ENCODE results near the gene BACH1.
A peak's percentile ranks its signal among the peaks of the same experiment; 100 is the strongest.

BACH1 gene

DNA sequence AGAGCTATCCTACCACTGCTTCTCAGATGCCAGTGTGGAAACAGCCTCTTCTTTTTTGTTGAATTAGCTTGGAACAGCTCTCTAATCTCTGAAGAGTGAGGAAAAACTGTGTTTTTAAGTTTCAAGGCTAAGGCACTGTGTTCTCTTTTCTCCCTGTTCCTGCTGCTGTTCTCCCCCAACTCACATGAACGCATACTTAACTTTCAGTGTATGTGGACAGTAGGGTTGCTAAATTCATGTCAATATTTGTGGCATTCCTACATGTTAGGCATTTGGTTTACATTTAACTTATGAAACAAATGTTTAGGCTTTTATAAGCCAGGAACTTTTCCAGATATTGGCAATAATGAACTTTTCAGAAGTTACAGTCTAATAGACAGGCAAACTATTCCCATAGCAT is 6.8 kb downstream of the BACH1 start:
- Histone ChIP-seq H3K23ac (ENCODE audit: low read length) (no peak overlapping the region), H2BK12ac (ENCODE audit: low read length) (no peak overlapping the region), H2BK120ac (ENCODE audit: insufficient read depth, low read length, poor library complexity) (no peak overlapping the region), H2AK5ac (ENCODE audit: low read length) (no peak overlapping the region), H3K4me1 (ENCODE audit: control insufficient read depth in 1 of 2, insufficient read depth in 2 of 2, low read length in 2 of 2) (peaks cover 5 to 7% of the 10 kb centered on the region in 2 experiments), H3K36me3 (ENCODE audit: control insufficient read depth in 1 of 2, insufficient read depth in 2 of 2, low read length in 2 of 2) (peaks cover 0 to 2% of the 10 kb centered on the region in 2 experiments), H3K14ac (ENCODE audit: low read length) (no peak overlapping the region), H3K79me2 (ENCODE audit: control insufficient read depth, insufficient read depth, low read length, poor library complexity) (peaks cover 10% of the 10 kb centered on the region), H3K4me2 (ENCODE audit: low read length) (no peak overlapping the region), H3K4me3 (ENCODE audit: low read depth, low read length) (no peak overlapping the region), H3K9me3 (ENCODE audit: insufficient read depth, low read depth, low read length) (peaks cover 2% of the 10 kb centered on the region), H4K12ac (ENCODE audit: low read depth, low read length) (no peak overlapping the region), H4K8ac (ENCODE audit: low read depth, low read length) (no peak overlapping the region), H4K91ac (ENCODE audit: low read depth, low read length) (no peak overlapping the region), H3K27me3 (ENCODE audit: insufficient read depth, low read length) (no peaks in the 10 kb centered on the region), H2BK5ac (ENCODE audit: low read depth, low read length, poor library complexity) (no peak overlapping the region), H3K4ac (ENCODE audit: low read depth, low read length) (peak overlapping the region; percentile 84), H2AFZ (ENCODE audit: insufficient read depth, low read length, poor library complexity) (no peak overlapping the region), H3K27ac (ENCODE audit: low read depth, low read length) (no peak overlapping the region), H3K18ac (ENCODE audit: low read length) (no peak overlapping the region), H3K79me1 (ENCODE audit: low read length) (no peaks in the 10 kb centered on the region), H3K9ac (ENCODE audit: low read length) (no peak overlapping the region)
- no peak for DNase-seq
- no CpG with 5 or more reads among the region's 1 CpG for WGBS (ENCODE audit: extremely low coverage, insufficient coverage, insufficient read length)

DNA sequence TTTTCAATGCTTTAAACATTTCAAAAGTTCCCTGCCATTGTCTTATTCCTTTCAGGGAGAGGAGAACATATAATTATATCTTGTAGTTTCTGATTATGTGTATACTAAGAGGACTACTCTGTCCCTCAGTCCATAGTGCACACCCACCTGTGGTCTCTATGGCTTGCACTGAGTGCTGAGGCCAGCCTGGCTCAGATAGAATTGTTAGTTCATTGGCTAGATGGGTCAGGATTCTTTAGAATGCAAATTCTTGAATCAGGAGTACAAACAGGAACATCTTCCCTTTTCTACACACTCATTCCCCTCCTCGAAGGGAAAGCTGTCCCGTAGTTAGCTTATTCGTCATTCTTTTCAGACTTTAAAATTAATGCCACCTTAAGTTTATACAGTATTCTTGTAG is 8.2 kb downstream of the BACH1 start:
- peaks cover 0 to 2% of the 10 kb centered on the region in 2 experiments for H3K36me3 ChIP-seq (ENCODE audit: control insufficient read depth in 1 of 2, insufficient read depth in 2 of 2, low read length in 2 of 2)
- H4K8ac ChIP-seq (ENCODE audit: low read depth, low read length), result no peak overlapping the region
- H4K12ac ChIP-seq (ENCODE audit: low read depth, low read length), result no peak overlapping the region
- H2BK5ac ChIP-seq (ENCODE audit: low read depth, low read length, poor library complexity), result no peak overlapping the region
- no peak overlapping the region for H2AK5ac ChIP-seq (ENCODE audit: low read length)
- H3K79me1 ChIP-seq (ENCODE audit: low read length), result no peaks in the 10 kb centered on the region
- no peak overlapping the region for H3K23ac ChIP-seq (ENCODE audit: low read length)
- no peak overlapping the region for H2BK12ac ChIP-seq (ENCODE audit: low read length)
- DNase-seq, result no peak
- H3K4me2 ChIP-seq (ENCODE audit: low read length), result no peak overlapping the region
- no peak overlapping the region for H3K18ac ChIP-seq (ENCODE audit: low read length)
- H3K4me3 ChIP-seq (ENCODE audit: low read depth, low read length), result no peak overlapping the region
- H3K14ac ChIP-seq (ENCODE audit: low read length), result no peak overlapping the region
- H3K27ac ChIP-seq (ENCODE audit: low read depth, low read length), result no peak overlapping the region
- peaks cover 11% of the 10 kb centered on the region for H3K79me2 ChIP-seq (ENCODE audit: control insufficient read depth, insufficient read depth, low read length, poor library complexity)
- WGBS (ENCODE audit: extremely low coverage, insufficient coverage, insufficient read length), result no CpG with 5 or more reads among the region's 3 CpGs
- H2BK120ac ChIP-seq (ENCODE audit: insufficient read depth, low read length, poor library complexity), result no peak overlapping the region
- H3K9me3 ChIP-seq (ENCODE audit: insufficient read depth, low read depth, low read length), result peaks cover 2% of the 10 kb centered on the region
- peaks cover 3 to 5% of the 10 kb centered on the region in 2 experiments for H3K4me1 ChIP-seq (ENCODE audit: control insufficient read depth in 1 of 2, insufficient read depth in 2 of 2, low read length in 2 of 2)
- no peaks in the 10 kb centered on the region for H3K27me3 ChIP-seq (ENCODE audit: insufficient read depth, low read length)
- no peak overlapping the region for H4K91ac ChIP-seq (ENCODE audit: low read depth, low read length)
- peak overlapping the region; percentile 34 for H3K4ac ChIP-seq (ENCODE audit: low read depth, low read length)
- H3K9ac ChIP-seq (ENCODE audit: low read length), result no peak overlapping the region
- H2AFZ ChIP-seq (ENCODE audit: insufficient read depth, low read length, poor library complexity), result no peak overlapping the region

DNA sequence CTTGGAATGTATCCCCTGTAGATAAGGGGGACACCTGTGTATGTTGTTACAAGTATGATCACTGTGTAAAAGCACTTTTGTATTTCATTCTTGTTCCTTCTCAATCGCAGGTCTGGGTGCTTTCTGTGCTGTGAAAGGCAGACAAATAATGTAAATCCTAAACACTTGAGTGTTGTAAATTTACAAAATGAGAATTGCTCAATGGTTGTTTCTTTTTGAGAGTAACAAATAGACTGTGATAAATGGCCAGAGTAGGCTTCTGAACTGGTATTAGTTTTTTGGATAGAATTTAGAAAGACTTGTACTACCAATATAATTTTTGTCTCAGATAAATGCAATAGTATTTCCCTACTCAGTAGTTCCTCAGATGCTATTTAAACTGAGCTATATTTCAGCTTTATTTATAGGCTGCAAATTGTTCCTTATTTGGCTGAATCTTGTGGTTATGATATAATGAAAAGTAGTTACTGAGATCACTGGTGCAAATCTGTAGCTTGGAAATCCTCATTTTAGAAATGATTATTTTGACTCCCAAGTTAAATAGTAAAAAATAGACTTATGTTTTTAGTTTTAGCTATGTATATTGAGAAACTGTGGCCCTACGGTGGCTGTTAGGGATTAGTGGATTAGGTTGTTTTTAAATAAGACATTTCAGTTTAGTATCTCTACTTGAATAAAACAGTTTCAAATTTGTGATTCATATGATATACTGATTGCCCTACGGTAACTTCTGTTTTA is 9.2 kb downstream of the BACH1 start:
- no peak overlapping the region for H3K9ac ChIP-seq (ENCODE audit: low read length)
- peak overlapping the region; percentile 62 for H3K4ac ChIP-seq (ENCODE audit: low read depth, low read length)
- no peaks in the 10 kb centered on the region for H3K27me3 ChIP-seq (ENCODE audit: insufficient read depth, low read length)
- H2AFZ ChIP-seq (ENCODE audit: insufficient read depth, low read length, poor library complexity), result no peak overlapping the region
- peaks cover 0 to 2% of the 10 kb centered on the region in 2 experiments for H3K36me3 ChIP-seq (ENCODE audit: control insufficient read depth in 1 of 2, insufficient read depth in 2 of 2, low read length in 2 of 2)
- no peaks in the 10 kb centered on the region for H3K79me1 ChIP-seq (ENCODE audit: low read length)
- no peak overlapping the region for H3K23ac ChIP-seq (ENCODE audit: low read length)
- H4K91ac ChIP-seq (ENCODE audit: low read depth, low read length), result no peak overlapping the region
- no peak for DNase-seq
- peaks cover 2% of the 10 kb centered on the region for H3K9me3 ChIP-seq (ENCODE audit: insufficient read depth, low read depth, low read length)
- no peak overlapping the region for H2BK120ac ChIP-seq (ENCODE audit: insufficient read depth, low read length, poor library complexity)
- H3K27ac ChIP-seq (ENCODE audit: low read depth, low read length), result no peak overlapping the region
- peaks cover 11% of the 10 kb centered on the region for H3K79me2 ChIP-seq (ENCODE audit: control insufficient read depth, insufficient read depth, low read length, poor library complexity)
- H4K8ac ChIP-seq (ENCODE audit: low read depth, low read length), result no peak overlapping the region
- H4K12ac ChIP-seq (ENCODE audit: low read depth, low read length), result no peak overlapping the region
- no CpG with 5 or more reads among the region's 3 CpGs for WGBS (ENCODE audit: extremely low coverage, insufficient coverage, insufficient read length)
- no peak overlapping the region for H2AK5ac ChIP-seq (ENCODE audit: low read length)
- H3K18ac ChIP-seq (ENCODE audit: low read length), result no peak overlapping the region
- peaks cover 3% of the 10 kb centered on the region in 2 experiments for H3K4me1 ChIP-seq (ENCODE audit: control insufficient read depth in 1 of 2, insufficient read depth in 2 of 2, low read length in 2 of 2)
- H3K4me3 ChIP-seq (ENCODE audit: low read depth, low read length), result no peak overlapping the region
- no peak overlapping the region for H3K4me2 ChIP-seq (ENCODE audit: low read length)
- H2BK5ac ChIP-seq (ENCODE audit: low read depth, low read length, poor library complexity), result no peak overlapping the region
- H2BK12ac ChIP-seq (ENCODE audit: low read length), result no peak overlapping the region
- H3K14ac ChIP-seq (ENCODE audit: low read length), result no peak overlapping the region

DNA sequence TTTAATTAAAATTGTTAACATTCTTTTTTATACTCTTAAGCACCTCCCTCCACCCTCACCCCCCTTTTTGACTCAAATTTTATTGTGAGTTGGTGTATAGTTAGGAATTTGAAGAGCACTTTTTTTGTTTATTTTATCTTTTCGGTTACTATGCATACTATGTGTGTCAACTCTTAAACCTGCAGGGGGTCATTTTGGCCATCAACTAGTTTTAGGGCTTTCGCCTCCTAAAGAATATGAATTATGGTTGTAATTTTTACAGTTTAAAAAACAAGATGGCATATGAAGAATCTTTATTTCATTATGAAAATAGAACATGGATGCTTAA is 9.7 kb downstream of the BACH1 start:
- Histone ChIP-seq H2BK120ac (ENCODE audit: insufficient read depth, low read length, poor library complexity) (no peak overlapping the region), H3K4ac (ENCODE audit: low read depth, low read length) (no peak overlapping the region), H3K4me2 (ENCODE audit: low read length) (no peak overlapping the region), H3K4me3 (ENCODE audit: low read depth, low read length) (no peak overlapping the region), H3K18ac (ENCODE audit: low read length) (no peak overlapping the region), H2BK5ac (ENCODE audit: low read depth, low read length, poor library complexity) (no peak overlapping the region), H4K8ac (ENCODE audit: low read depth, low read length) (no peak overlapping the region), H3K9ac (ENCODE audit: low read length) (no peak overlapping the region), H4K91ac (ENCODE audit: low read depth, low read length) (no peak overlapping the region), H3K9me3 (ENCODE audit: insufficient read depth, low read depth, low read length) (peaks cover 2% of the 10 kb centered on the region), H3K23ac (ENCODE audit: low read length) (no peak overlapping the region), H3K4me1 (ENCODE audit: control insufficient read depth in 1 of 2, insufficient read depth in 2 of 2, low read length in 2 of 2) (peaks cover 3% of the 10 kb centered on the region in 2 experiments), H2AFZ (ENCODE audit: insufficient read depth, low read length, poor library complexity) (no peak overlapping the region), H2BK12ac (ENCODE audit: low read length) (no peak overlapping the region), H3K79me2 (ENCODE audit: control insufficient read depth, insufficient read depth, low read length, poor library complexity) (peaks cover 11% of the 10 kb centered on the region), H3K27me3 (ENCODE audit: insufficient read depth, low read length) (no peaks in the 10 kb centered on the region), H3K27ac (ENCODE audit: low read depth, low read length) (no peak overlapping the region), H2AK5ac (ENCODE audit: low read length) (no peak overlapping the region), H3K79me1 (ENCODE audit: low read length) (no peaks in the 10 kb centered on the region), H4K12ac (ENCODE audit: low read depth, low read length) (no peak overlapping the region), H3K36me3 (ENCODE audit: control insufficient read depth in 1 of 2, insufficient read depth in 2 of 2, low read length in 2 of 2) (peaks cover 0 to 2% of the 10 kb centered on the region in 2 experiments), H3K14ac (ENCODE audit: low read length) (no peak overlapping the region)
- WGBS (ENCODE audit: extremely low coverage, insufficient coverage, insufficient read length), result no CpG with 5 or more reads among the region's 2 CpGs
- no peak for DNase-seq

Data from trophoblast cell (in vitro differentiated cells and primary cell).